ENCODE data around the gene COG4. TPM values are rescaled to one million over a fixed set of nuclear protein-coding genes. Genes with fewer than 3 reads are reported as not detected.

The COG4 gene
- total RNA-seq, 1 experiment from 2014 or later: 89.4 TPM

- DNase-seq (ENCODE audit: low spot score): no peak
These were observed 4.1 kb upstream of the COG4 start for GRCh38 chr16:70527315-70527996.

GRCh38 chr16:70526403-70526802 lies 3.0 kb upstream of the COG4 start:
- DNase-seq (ENCODE audit: low spot score): no peak

GRCh38 chr16:70524399-70524825 lies 1.1 kb upstream of the COG4 start:
- DNase-seq (ENCODE audit: low spot score): peak; percentile 33

- peak; percentile 71 for DNase-seq (ENCODE audit: low spot score)
These were observed 517 bp upstream of the COG4 start, which contains the start of gene SF3B3 for GRCh38 chr16:70523743-70524398. Gene SF3B3, plus strand, starts transcription at chr16:70523816. Its CDS starts 2,841 bp downstream, at chr16:70526657.

- no peak for DNase-seq (ENCODE audit: low spot score)
These were observed 908 bp downstream of the COG4 start for GRCh38 chr16:70522216-70523075.

- DNase-seq (ENCODE audit: low spot score): peak; percentile 35
These were observed 2.6 kb downstream of the COG4 start for GRCh38 chr16:70520612-70521297.

GRCh38 chr16:70512456-70512855 lies 10.9 kb downstream of the COG4 start:
- DNase-seq (ENCODE audit: low spot score): peak; percentile 32

GRCh38 chr16:70511833-70512232 lies 11.5 kb downstream of the COG4 start:
- DNase-seq (ENCODE audit: low spot score): no peak

GRCh38 chr16:70510216-70510615 lies 13.1 kb downstream of the COG4 start:
- no peak for DNase-seq (ENCODE audit: low spot score)

- no peak for DNase-seq (ENCODE audit: low spot score)
These were observed 14.6 kb downstream of the COG4 start for GRCh38 chr16:70508752-70509151.

GRCh38 chr16:70496513-70496912 lies 26.8 kb downstream of the COG4 start:
- DNase-seq (ENCODE audit: low spot score): no peak

GRCh38 chr16:70495425-70496182 lies 27.8 kb downstream of the COG4 start:
- no peak for DNase-seq (ENCODE audit: low spot score)

- DNase-seq (ENCODE audit: low spot score): no peak
These were observed 28.6 kb downstream of the COG4 start for GRCh38 chr16:70494777-70495176.

- DNase-seq (ENCODE audit: low spot score): no peak
These were observed 29.1 kb downstream of the COG4 start for GRCh38 chr16:70494202-70494770.

GRCh38 chr16:70493802-70494201 lies 29.6 kb downstream of the COG4 start:
- no peak for DNase-seq (ENCODE audit: low spot score)

- no peak for DNase-seq (ENCODE audit: low spot score)
These were observed 33.1 kb downstream of the COG4 start for GRCh38 chr16:70490261-70490660.

GRCh38 chr16:70484867-70485266 lies 38.5 kb downstream of the COG4 start:
- no peak for DNase-seq (ENCODE audit: low spot score)

GRCh38 chr16:70483426-70483825 lies 39.9 kb downstream of the COG4 start:
- no peak for DNase-seq (ENCODE audit: low spot score)

- DNase-seq (ENCODE audit: low spot score): peak; percentile 57
These were observed 40.7 kb downstream of the COG4 start for GRCh38 chr16:70482624-70483023.

- peak; percentile 40 for DNase-seq (ENCODE audit: low spot score)
These were observed 41.3 kb downstream of the COG4 start for GRCh38 chr16:70481929-70482536.

Data from A172 (cell line).